Measurements from ENCODE around the gene PWWP2B. TPM values are rescaled to one million over a fixed set of nuclear protein-coding genes. Genes with fewer than 3 reads are reported as not detected.
A peak's percentile ranks its signal among the peaks of the same experiment; 100 is the strongest.

PWWP2B gene
- total RNA-seq, 1 experiment from 2014 or later = 51.6 TPM

GRCh38 chr10:132464256-132465192, 67.5 kb downstream of the PWWP2B start:
- H3K9me3 ChIP-seq (ENCODE audit: control insufficient read depth, insufficient read depth, low read depth, low read length) = no peaks in the 10 kb centered on the region
- no peaks in the 10 kb centered on the region for H3K36me3 ChIP-seq (ENCODE audit: control insufficient read depth, insufficient read depth, low read length)
- no peak overlapping the region for H3K4me3 ChIP-seq (ENCODE audit: low read depth in 2 of 2, low read length in 2 of 2)
- ATAC-seq (peak; percentile 28), DNase-seq (ENCODE audit: low read depth, low spot score) (no peak)
- ChIA-PET CTCF (interaction anchor here (0.6 to 1.5 kb wide), 5 partner anchors 54 to 112 kb away, joined by 3 to 6 read pairs (median 5); no protein-coding TSS in a partner anchor), POLR2A (interaction anchor here (0.6 kb wide), 2 partner anchors 52 to 159 kb away, joined by 7 to 15 read pairs; no protein-coding TSS in a partner anchor)
- peaks cover 36% of the 10 kb centered on the region for H3K4me1 ChIP-seq (ENCODE audit: control insufficient read depth, insufficient read depth, low read length)
- TF ChIP-seq CTCF (IDR thresholded peaks at IDR 0.05) (no peak), TCF7L2 (IDR thresholded peaks at IDR 0.05; ENCODE audit: low read depth, low read length) (no peak), SIN3A (IDR thresholded peaks at IDR 0.05; ENCODE audit: borderline replicate concordance, insufficient read depth, low read depth, low read length) (no peak), POLR2AphosphoS5 (IDR thresholded peaks at IDR 0.05; ENCODE audit: low read depth, low read length) (no peak), REST (IDR thresholded peaks at IDR 0.05; ENCODE audit: insufficient read depth in 1 of 2, low read depth in 2 of 2, low read length in 1 of 2) (no peak)
- BruUV-seq (replicated peaks) = no TSS peak
- H3K27ac ChIP-seq (ENCODE audit: low read length) = peak overlapping the region; percentile 44; the same call in 1 of the 2 replicates
- in situ Hi-C loops (cut with HindIII; ENCODE audit: low pct_unique_long_range_greater_than_20kb, low sequenced_read_pairs) (no loop called here), intact Hi-C loops (cut with micrococcal nuclease; ENCODE audit: unreplicated experiment) (no loop called here)
- H3K27me3 ChIP-seq (ENCODE audit: control insufficient read depth, insufficient read depth, low read length) = no peaks in the 10 kb centered on the region

GRCh38 chr10:132465193-132465888, 68.3 kb downstream of the PWWP2B start:
- Histone ChIP-seq H3K4me3 (ENCODE audit: low read depth in 2 of 2, low read length in 2 of 2) (no peak overlapping the region), H3K27ac (ENCODE audit: low read length) (no peak overlapping the region), H3K27me3 (ENCODE audit: control insufficient read depth, insufficient read depth, low read length) (no peaks in the 10 kb centered on the region), H3K4me1 (ENCODE audit: control insufficient read depth, insufficient read depth, low read length) (peaks cover 37% of the 10 kb centered on the region), H3K36me3 (ENCODE audit: control insufficient read depth, insufficient read depth, low read length) (no peaks in the 10 kb centered on the region), H3K9me3 (ENCODE audit: control insufficient read depth, insufficient read depth, low read depth, low read length) (no peaks in the 10 kb centered on the region)
- ATAC-seq = no peak
- ChIA-PET POLR2A (no interaction called here), CTCF (interaction anchor here (0.6 kb wide), 2 partner anchors 15 to 68 kb away, joined by 4 to 5 read pairs; no protein-coding TSS in a partner anchor)
- TF ChIP-seq SIN3A (IDR thresholded peaks at IDR 0.05; ENCODE audit: borderline replicate concordance, insufficient read depth, low read depth, low read length) (no peak), POLR2AphosphoS5 (IDR thresholded peaks at IDR 0.05; ENCODE audit: low read depth, low read length) (no peak), CTCF (IDR thresholded peaks at IDR 0.05) (no peak), TCF7L2 (IDR thresholded peaks at IDR 0.05; ENCODE audit: low read depth, low read length) (no peak), REST (IDR thresholded peaks at IDR 0.05; ENCODE audit: insufficient read depth in 1 of 2, low read depth in 2 of 2, low read length in 1 of 2) (no peak)
- intact Hi-C loops (cut with micrococcal nuclease; ENCODE audit: unreplicated experiment) = no loop called here
- BruUV-seq (replicated peaks) = no TSS peak
- DNase-seq (ENCODE audit: low read depth, low spot score) = no peak
- in situ Hi-C loops (cut with HindIII; ENCODE audit: low pct_unique_long_range_greater_than_20kb, low sequenced_read_pairs) = no loop called here

All from Panc1 (cell line).